ENCODE results near the gene CNR2. TPM values are rescaled to one million over a fixed set of nuclear protein-coding genes. Genes with fewer than 3 reads are reported as not detected.

CNR2 gene
- total and polyA plus RNA-seq, 2 experiments from 2014 or later: not detected

- no peak overlapping the region for H3K4me3 Mint-ChIP-seq
- Histone ChIP-seq H3K36me3 (ENCODE audit: insufficient read depth) (no peaks in the 10 kb centered on the region), H3K27me3 (ENCODE audit: insufficient read depth) (peaks cover 7% of the 10 kb centered on the region; the same call in 1 of the 2 replicates), H2AFZ (no peak overlapping the region), H3F3A (replicated peaks; ENCODE audit: low read depth) (no peaks in the 10 kb centered on the region), H4K20me1 (replicated peaks; ENCODE audit: insufficient read depth) (no peaks in the 10 kb centered on the region), H3K27ac (ENCODE audit: low read depth) (no peak overlapping the region), H3K4me3 (no peak overlapping the region), H3K9me2 (ENCODE audit: insufficient read depth) (no peaks in the 10 kb centered on the region), H3K79me2 (replicated peaks; ENCODE audit: insufficient read depth) (no peaks in the 10 kb centered on the region), H3K4me1 (ENCODE audit: insufficient read depth) (no peaks in the 10 kb centered on the region), H3K4me2 (no peak overlapping the region)
- no peaks in the 10 kb centered on the region for H3K9me3 Mint-ChIP-seq
- H3K4me1 Mint-ChIP-seq: peaks cover 12% of the 10 kb centered on the region
- ATAC-seq: no peak
- no peaks in the 10 kb centered on the region for H3K27me3 Mint-ChIP-seq (ENCODE audit: insufficient read depth, low read depth, poor library complexity)
- no peak for DNase-seq (ENCODE audit: low spot score)
- no peaks in the 10 kb centered on the region for H3K36me3 Mint-ChIP-seq (ENCODE audit: low read depth)
- H3K27ac Mint-ChIP-seq: no peak overlapping the region
- TF ChIP-seq REST (IDR thresholded peaks at IDR 0.05; ENCODE audit: unreplicated experiment) (no peak), ZNF462 (CRISPR knock-in tag; IDR thresholded peaks at IDR 0.05) (no peak), POLR2AphosphoS5 (IDR thresholded peaks at IDR 0.05; ENCODE audit: low read depth) (no peak), JUNB (IDR thresholded peaks at IDR 0.05; ENCODE audit: unreplicated experiment) (no peak), STAT1 (IDR thresholded peaks at IDR 0.05; ENCODE audit: unreplicated experiment) (no peak), CTCF (conservative IDR thresholded peaks at IDR 0.05; ENCODE audit: low read depth in 2 of 2) (no peak), EZH2 (IDR thresholded peaks at IDR 0.05; ENCODE audit: low read depth, unreplicated experiment) (no peak), ZNF114 (CRISPR knock-in tag; IDR thresholded peaks at IDR 0.05) (no peak), NANOG (IDR thresholded peaks at IDR 0.05; ENCODE audit: borderline replicate concordance) (no peak), ETS1 (IDR thresholded peaks at IDR 0.05) (no peak), EZH2phosphoT487 (IDR thresholded peaks at IDR 0.05; ENCODE audit: unreplicated experiment) (no peak), CREB1 (CRISPR knock-in tag; IDR thresholded peaks at IDR 0.05; ENCODE audit: low read depth) (no peak), ZNF331 (CRISPR knock-in tag; IDR thresholded peaks at IDR 0.05; ENCODE audit: low read depth) (no peak)
These were observed 17.2 kb downstream of the CNR2 start for GRCh38 chr1:23895993-23896392.

Measured in GM23338 (cell line).